GM23248 (cell line): Measurements from ENCODE around the gene SART1. TPM values are rescaled to one million over a fixed set of nuclear protein-coding genes. Genes with fewer than 3 reads are reported as not detected.
A peak's percentile ranks its signal among the peaks of the same experiment; 100 is the strongest.
"Not testable (repeated sequence)": the region's sequence is repeated elsewhere in the genome, so short reads cannot be mapped to it uniquely, and the experiment has no call there.

Experiments
- DNase-seq: peaks from one replicate; pipeline ENCODE4 v3.0.0-alpha.2; 2015
- H2AFZ ChIP-seq: fragments of 200-600 bp; sonication (generic); 2 replicates; pipeline ENCODE4 v1.6.1; 2016; ENCODE audit warnings: antibody characterized with exemption
- H3F3A ChIP-seq: fragments of 200-600 bp; sonication (generic); 2 replicates; pipeline ENCODE4 v1.6.1; 2016; ENCODE audit warnings: mild to moderate bottlenecking, antibody characterized with exemption, mixed run types; ENCODE audit not compliant: insufficient read depth
- H3K27ac ChIP-seq: fragments of 200-600 bp; sonication (generic); 2 replicates; pipeline ENCODE4 v1.5.1; 2016; ENCODE audit warnings: mild to moderate bottlenecking
- H3K27me3 ChIP-seq: fragments of 200-600 bp; sonication (generic); replicated peaks from 2 replicates; pipeline ENCODE4 v1.6.1; 2016; ENCODE audit warnings: mild to moderate bottlenecking; ENCODE audit not compliant: insufficient read depth
- H3K36me3 ChIP-seq: fragments of 200-600 bp; sonication (generic); 2 replicates; pipeline ENCODE4 v1.6.1; 2016; ENCODE audit warnings: low read depth, mild to moderate bottlenecking
- H3K4me1 ChIP-seq: fragments of 200-600 bp; sonication (generic); 2 replicates; pipeline ENCODE4 v1.6.1; 2016; ENCODE audit warnings: mild to moderate bottlenecking; ENCODE audit not compliant: insufficient read depth
- H3K4me2 ChIP-seq: fragments of 200-600 bp; sonication (generic); one replicate; pipeline ENCODE4 v1.6.1; 2016; ENCODE audit warnings: mild to moderate bottlenecking; ENCODE audit not compliant: unreplicated experiment
- H3K4me3 ChIP-seq: fragments of 200-600 bp; sonication (generic); 2 replicates; pipeline ENCODE4 v1.5.1; 2016; ENCODE audit warnings: mild to moderate bottlenecking
- H3K79me2 ChIP-seq: fragments of 200-600 bp; sonication (generic); 2 replicates; pipeline ENCODE4 v1.6.1; 2016; ENCODE audit warnings: mild to moderate bottlenecking; ENCODE audit not compliant: insufficient read depth
- H3K9ac ChIP-seq: fragments of 200-600 bp; sonication (generic); 2 replicates; pipeline ENCODE4 v1.6.1; 2016; ENCODE audit warnings: mild to moderate bottlenecking
- H3K9me2 ChIP-seq: fragments of 200-600 bp; sonication (generic); 2 replicates; pipeline ENCODE4 v1.6.1; 2016; ENCODE audit warnings: mixed run types, mild to moderate bottlenecking, moderate library complexity; ENCODE audit not compliant: insufficient read depth
- H3K9me3 ChIP-seq: fragments of 200-600 bp; sonication (generic); one replicate; pipeline ENCODE4 v1.6.1; 2017; ENCODE audit warnings: low read depth
- H4K20me1 ChIP-seq: fragments of 200-600 bp; sonication (generic); 2 replicates; pipeline ENCODE4 v1.6.0; 2016; ENCODE audit not compliant: insufficient read depth
- EZH2 ChIP-seq: fragments of 200-600 bp; sonication (generic); IDR thresholded peaks from 2 replicates; pipeline ENCODE4 v1.6.1; 2018; ENCODE audit warnings: antibody characterized with exemption, mild to moderate bottlenecking; ENCODE audit not compliant: insufficient read depth, poor library complexity, severe bottlenecking
- EZH2phosphoT487 ChIP-seq: fragments of 200-600 bp; sonication (generic); IDR thresholded peaks from 2 replicates; pipeline ENCODE4 v1.6.1; 2018; ENCODE audit warnings: antibody characterized with exemption, moderate library complexity, mild to moderate bottlenecking, low read depth; ENCODE audit not compliant: insufficient read depth
- WGBS, 2 experiments: methylation state at CpG; one replicate each; pipeline ENCODE4 v1.1.6; 2015 to 2017; ENCODE audit warnings: low lambda C conversion rate in 2 of 2, low coverage in 1 of 2; ENCODE audit errors: missing lambda C conversion rate in 2 of 2; 5-methylcytosine and 5-hydroxymethylcytosine counted together
- in situ Hi-C: fragments of 300-500 bp; cut with MboI; formaldehyde crosslinking; loops from 2 replicates; pipeline ENCODE4 v1.15.0; 2020
- polyA plus RNA-seq: library from polyadenylated mRNA; unstranded; fragments of >200 nt; fragmentation: Nextera tagmentation; extraction: Ambion mirVana; gene quantifications from 2 replicates; pipeline ENCODE4 v1.2.1, GENCODE V29; 2016
- total RNA-seq: library from RNA; depleted of rRNA; stranded (reverse); fragments of >200 nt; shearing (Covaris generic); gene quantifications from 2 replicates; pipeline ENCODE4 v1.2.3, GENCODE V29; 2014

The SART1 gene
- total and polyA plus RNA-seq, 2 experiments from 2014 or later: 27.7 to 48.6 TPM

DNA sequence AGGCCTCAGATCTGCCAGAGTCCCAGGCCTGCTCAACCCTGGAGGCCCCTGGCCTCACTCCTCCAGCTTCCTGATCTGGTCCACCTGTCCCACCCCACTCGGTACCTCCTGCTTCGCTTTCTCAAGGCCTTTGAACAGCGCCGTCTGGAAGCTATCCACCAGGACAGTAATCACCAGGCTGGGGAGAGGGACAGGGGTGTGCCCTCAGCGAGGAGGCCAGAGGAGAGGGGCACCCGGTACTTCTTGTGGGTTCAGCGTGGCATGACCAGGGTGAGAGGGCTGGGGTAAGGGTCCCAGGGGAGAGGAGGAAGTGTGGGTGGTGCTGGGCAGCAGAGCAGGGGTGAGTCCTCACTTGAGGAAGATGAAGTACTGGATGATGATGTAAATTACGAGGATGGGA, 58.7 kb downstream of the SART1 start:
- no peaks in the 10 kb centered on the region for H3K27me3 ChIP-seq
- no peaks in the 10 kb centered on the region for H3K9me3 ChIP-seq

GRCh38 chr11:66020618-66021357, 59.3 kb downstream of the SART1 start:
- TF ChIP-seq EZH2 (no peak), EZH2phosphoT487 (no peak)
- DNase-seq: peak; percentile 89
- in situ Hi-C loops: no loop called here
- whole genome bisulfite sequencing, 2 experiments: 63 to 69% methylated on average over 18 to 25 of the region's 25 CpGs
- Histone ChIP-seq H3K9me3 (no peaks in the 10 kb centered on the region), H3K9ac (peak overlapping the region; percentile 29), H3F3A (no peaks in the 10 kb centered on the region), H3K27ac (no peak overlapping the region), H3K27me3 (no peaks in the 10 kb centered on the region), H3K79me2 (no peaks in the 10 kb centered on the region), H4K20me1 (no peaks in the 10 kb centered on the region), H3K4me2 (no peak overlapping the region), H3K4me1 (peaks cover 26% of the 10 kb centered on the region), H2AFZ (peak overlapping the region; percentile 51), H3K4me3 (0 out of 2 replicates have a peak overlapping the region, but pooled peaks have one; percentile 7), H3K36me3 (no peaks in the 10 kb centered on the region), H3K9me2 (no peaks in the 10 kb centered on the region)

More for the DNA sequence above, 58.7 kb downstream of the SART1 start:
- H3K36me3 ChIP-seq: no peaks in the 10 kb centered on the region
- H4K20me1 ChIP-seq: no peaks in the 10 kb centered on the region
- H3K4me3 ChIP-seq: no peak overlapping the region
- 73 to 75% methylated on average over 8 of the region's 8 CpGs for WGBS, 2 experiments
- H3K4me2 ChIP-seq: no peak overlapping the region
- H3K4me1 ChIP-seq: peaks cover 32% of the 10 kb centered on the region
- H3K27ac ChIP-seq: no peak overlapping the region
- no peak for TF ChIP-seq EZH2
- H2AFZ ChIP-seq: no peak overlapping the region
- no peak for DNase-seq
- in situ Hi-C loops: no loop called here
- no peak overlapping the region for H3K9ac ChIP-seq
- H3K79me2 ChIP-seq: no peaks in the 10 kb centered on the region
- H3F3A ChIP-seq: no peaks in the 10 kb centered on the region
- no peaks in the 10 kb centered on the region for H3K9me2 ChIP-seq

- H3F3A ChIP-seq: no peaks in the 10 kb centered on the region
- peak; percentile 81 for DNase-seq
- no peaks in the 10 kb centered on the region for H3K27me3 ChIP-seq
- H3K27ac ChIP-seq: no peak overlapping the region
- TF ChIP-seq EZH2phosphoT487 (no peak), EZH2 (no peak)
- H3K36me3 ChIP-seq: no peaks in the 10 kb centered on the region
- H3K9ac ChIP-seq: peak overlapping the region; percentile 50
- in situ Hi-C loops: no loop called here
- no peaks in the 10 kb centered on the region for H3K9me2 ChIP-seq
- H3K4me3 ChIP-seq: peak overlapping the region; percentile 57
- no peaks in the 10 kb centered on the region for H3K79me2 ChIP-seq
- no peaks in the 10 kb centered on the region for H3K9me3 ChIP-seq
- H2AFZ ChIP-seq: peak overlapping the region; percentile 85
- H4K20me1 ChIP-seq: no peaks in the 10 kb centered on the region
- WGBS, 2 experiments: 13 to 16% methylated on average over 42 to 46 of the region's 46 CpGs
- peak overlapping the region; percentile 60 for H3K4me2 ChIP-seq
- H3K4me1 ChIP-seq: peaks cover 17% of the 10 kb centered on the region
Observed at GRCh38 chr11:66022401-66023185, 61.1 kb downstream of the SART1 start.

DNA sequence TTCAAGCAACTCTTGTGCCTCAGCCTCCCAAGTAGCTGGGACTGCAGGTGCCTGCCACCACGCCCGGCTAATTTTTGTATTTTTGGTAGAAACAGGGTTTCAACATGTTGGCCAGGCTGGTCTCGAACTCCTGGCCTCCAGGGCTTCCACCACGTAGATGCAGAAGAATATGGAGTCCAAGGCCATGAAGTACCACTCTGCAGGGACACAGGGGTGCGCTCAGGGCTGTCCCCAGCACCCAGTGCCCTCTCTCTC, 61.6 kb downstream of the SART1 start:
- DNase-seq, H2AFZ ChIP-seq, H3K9me3 ChIP-seq, H3K36me3 ChIP-seq, H4K20me1 ChIP-seq, H3F3A ChIP-seq, H3K27me3 ChIP-seq, H3K27ac ChIP-seq, H3K79me2 ChIP-seq, H3K9ac ChIP-seq, H3K9me2 ChIP-seq, H3K4me3 ChIP-seq, H3K4me2 ChIP-seq, in situ Hi-C loops: not testable (repeated sequence)
- peaks cover 17% of the 10 kb centered on the region for H3K4me1 ChIP-seq
- WGBS, 2 experiments: 72 to 75% methylated on average over 5 of the region's 5 CpGs
